Lower leg skin (tissue), 3 donors: ENCODE data around the gene ZDHHC14.

Experiments used
- CTCF ChIP-seq, 3 donors: fragments of 450-650 bp; IDR thresholded peaks; one replicate each; pipeline ENCODE4 v1.5.1; 2016; ENCODE audit warnings: antibody characterized with exemption in 3 of 3, mild to moderate bottlenecking in 3 of 3, moderate library complexity in 2 of 3
- POLR2A ChIP-seq, 2 donors: fragments of 450-650 bp; IDR thresholded peaks; one replicate each; pipeline ENCODE4 v1.6.1; 2016 to 2017; ENCODE audit warnings: antibody characterized with exemption in 2 of 2, mild to moderate bottlenecking in 1 of 2, moderate library complexity in 1 of 2

- TF ChIP-seq POLR2A (IDR thresholded peaks at IDR 0.05) = no peak
- TF ChIP-seq CTCF (IDR thresholded peaks at IDR 0.05) = no peak
Measured at GRCh38 chr6:157651731-157652490, 270.9 kb downstream of the ZDHHC14 start.
